NB4 (cell line): ENCODE data around the gene DUSP21.
"Not testable (repeated sequence)": the region's sequence is repeated elsewhere in the genome, so short reads cannot be mapped to it uniquely, and the experiment has no call there.

Experiments
- DNase-seq: peaks from one replicate; pipeline ENCODE4 v3.0.0; 2010; ENCODE audit warnings: low read depth
- H3K4me3 ChIP-seq: one replicate; pipeline ENCODE4 v1.5.1; 2011; ENCODE audit warnings: mild to moderate bottlenecking, low read depth, low read length, moderate library complexity
- CTCF ChIP-seq: IDR thresholded peaks from one replicate; pipeline ENCODE4 v1.5.1; 2012; ENCODE audit warnings: low read depth, low read length
- MYC ChIP-seq: IDR thresholded peaks from 2 replicates; pipeline ENCODE4 v1.6.1; 2011; ENCODE audit warnings: low read depth, low read length
- POLR2A ChIP-seq: IDR thresholded peaks from 2 replicates; pipeline ENCODE4 v1.6.1; 2011; ENCODE audit warnings: mild to moderate bottlenecking; ENCODE audit not compliant: insufficient read length; ENCODE audit errors: extremely low read depth
- TF ChIP-seq, protein P1 (sequence below): IDR thresholded peaks from 2 replicates; pipeline ENCODE4 v1.6.1; 2011; ENCODE audit warnings: low read depth, low read length

DUSP21 gene

DNA sequence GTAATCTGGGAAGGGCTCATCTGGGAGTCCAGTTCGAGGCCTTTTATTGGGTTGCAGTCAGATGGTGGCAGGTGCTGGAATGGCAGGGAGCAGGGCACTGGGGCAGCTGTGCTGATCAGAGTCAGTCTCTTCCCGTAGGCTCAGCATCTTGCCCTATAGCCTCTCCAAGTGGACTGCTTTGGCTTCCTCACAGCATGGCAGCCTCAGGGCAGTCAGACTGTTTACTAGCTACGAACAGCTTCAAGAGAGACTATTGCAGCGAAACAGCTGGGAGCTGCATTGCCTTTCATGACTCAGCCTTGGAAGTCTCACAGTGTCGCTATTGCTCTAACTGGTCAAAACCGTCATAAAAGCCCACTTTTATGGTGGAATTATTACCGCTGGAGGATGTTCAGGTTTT, 26.8 kb upstream of the DUSP21 start:
- no peak for TF ChIP-seq POLR2A
- TF ChIP-seq CTCF: no peak
- TF ChIP-seq MYC: no peak
- TF ChIP-seq, protein P1, sequence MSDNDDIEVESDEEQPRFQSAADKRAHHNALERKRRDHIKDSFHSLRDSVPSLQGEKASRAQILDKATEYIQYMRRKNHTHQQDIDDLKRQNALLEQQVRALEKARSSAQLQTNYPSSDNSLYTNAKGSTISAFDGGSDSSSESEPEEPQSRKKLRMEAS: no peak
- H3K4me3 ChIP-seq: no peak overlapping the region
- DNase-seq: no peak

GRCh38 chrX:44822601-44823000, 21.2 kb upstream of the DUSP21 start:
- no peak overlapping the region for H3K4me3 ChIP-seq
- DNase-seq: no peak
- no peak for TF ChIP-seq MYC
- no peak for TF ChIP-seq POLR2A
- no peak for TF ChIP-seq CTCF
- TF ChIP-seq, protein P1: no peak

DNA sequence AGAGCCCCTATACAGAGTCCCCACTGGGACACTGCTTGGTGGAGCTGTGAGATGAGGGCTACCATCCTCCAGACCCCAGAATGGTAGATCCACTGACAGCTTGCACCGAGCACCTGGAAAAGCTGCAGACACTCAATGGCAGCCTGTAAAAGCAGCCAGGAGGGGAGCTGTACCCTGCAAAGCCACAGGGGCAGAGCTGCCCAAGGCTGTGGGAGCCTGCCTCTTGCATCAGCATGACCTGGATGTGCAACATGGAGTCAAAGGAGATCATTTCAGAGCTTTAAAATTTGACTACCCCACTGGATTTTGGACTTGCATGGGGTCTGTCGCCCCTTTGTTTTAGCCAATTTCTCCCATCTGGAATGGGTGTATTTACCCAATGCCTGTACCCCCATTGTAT, 20.6 kb upstream of the DUSP21 start:
- not testable (repeated sequence) for DNase-seq, H3K4me3 ChIP-seq

- no peak for DNase-seq
- H3K4me3 ChIP-seq: no peak overlapping the region
- TF ChIP-seq POLR2A (no peak), CTCF (no peak), MYC (no peak)
- TF ChIP-seq, protein P1: no peak
Measured at GRCh38 chrX:44828008-44828605, 15.7 kb upstream of the DUSP21 start.

- TF ChIP-seq MYC: no peak
- no peak for TF ChIP-seq CTCF
- TF ChIP-seq, protein P1: no peak
- no peak for TF ChIP-seq POLR2A
- no peak for DNase-seq
- H3K4me3 ChIP-seq: no peak overlapping the region
Measured at GRCh38 chrX:44829832-44830231, 14.0 kb upstream of the DUSP21 start.

DNA sequence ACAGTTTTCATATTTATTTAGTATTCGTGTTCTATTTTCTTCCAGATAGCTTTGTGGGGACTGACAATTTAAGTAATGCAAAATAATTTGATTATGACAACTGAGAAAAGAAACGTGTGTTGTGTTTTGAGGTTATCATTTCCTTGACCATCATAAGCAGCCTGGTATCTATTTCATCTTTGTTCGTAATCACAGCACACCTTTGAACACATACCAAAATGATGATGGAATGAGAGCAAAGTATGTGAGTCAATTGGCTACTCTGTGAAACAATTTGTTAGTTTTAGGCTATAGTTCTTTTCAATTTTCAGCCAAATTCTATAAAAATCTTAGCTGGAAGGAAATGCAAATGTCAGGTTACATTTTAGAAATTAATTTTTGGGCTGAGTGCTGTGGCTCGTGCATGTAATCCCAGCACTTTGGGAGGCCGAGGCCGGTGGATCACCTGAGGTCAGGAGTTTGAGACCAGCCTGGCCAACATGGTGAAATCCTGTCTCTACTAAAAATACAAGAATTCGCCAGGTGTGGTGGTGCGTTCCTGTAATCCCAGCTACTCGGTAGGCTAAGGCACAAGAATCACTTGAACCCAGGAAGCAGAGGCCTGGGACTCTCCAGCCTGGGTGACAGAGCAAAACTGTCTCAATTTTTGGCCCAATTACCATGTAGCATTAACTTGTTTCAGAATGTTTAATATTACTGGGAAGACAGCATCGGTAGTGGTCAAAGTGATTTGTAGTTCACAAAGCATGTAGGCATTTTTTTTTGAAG, 1.1 kb upstream of the DUSP21 start:
- no peak overlapping the region for H3K4me3 ChIP-seq
- no peak for DNase-seq
- TF ChIP-seq MYC: no peak
- TF ChIP-seq POLR2A: no peak
- TF ChIP-seq, protein P1: no peak
- TF ChIP-seq CTCF: no peak
